ENCODE results near the gene APOBEC3F. TPM values are rescaled to one million over a fixed set of nuclear protein-coding genes. Genes with fewer than 3 reads are reported as not detected.
"Not testable (repeated sequence)": the region's sequence is repeated elsewhere in the genome, so short reads cannot be mapped to it uniquely, and the experiment has no call there.

The APOBEC3F gene
- total RNA-seq, 1 experiment from 2014 or later = not detected

GRCh38 chr22:39045136-39045535 lies 4.5 kb downstream of the APOBEC3F start:
- H3K9ac ChIP-seq (ENCODE audit: low read length); ATAC-seq; H3K36me3 ChIP-seq (ENCODE audit: low read depth, low read length); POLR2A ChIA-PET (ENCODE audit: unreplicated experiment); H3K4me2 ChIP-seq (ENCODE audit: low read length); DNase-seq; H3K27ac ChIP-seq (ENCODE audit: low read length); intact Hi-C loops (cut with micrococcal nuclease); H3K4me3 ChIP-seq (ENCODE audit: low read length); H3K27me3 ChIP-seq (ENCODE audit: low read length); H3K4me1 ChIP-seq (ENCODE audit: insufficient read depth, low read length); H4K20me1 ChIP-seq (ENCODE audit: low read length); H3K9me2 ChIP-seq (replicated peaks; ENCODE audit: low read length); CTCF ChIA-PET; H3K9me3 ChIP-seq (ENCODE audit: low read length); H2AFZ ChIP-seq (ENCODE audit: low read length); H3F3A ChIP-seq (ENCODE audit: low read length, unreplicated experiment); H3K79me2 ChIP-seq (ENCODE audit: low read length); BruUV-seq (replicated peaks): not testable (repeated sequence)

- H3K4me1 ChIP-seq (ENCODE audit: insufficient read depth, low read length); H3K27me3 ChIP-seq (ENCODE audit: low read length); H3K9me2 ChIP-seq (replicated peaks; ENCODE audit: low read length); intact Hi-C loops (cut with micrococcal nuclease); H3K27ac ChIP-seq (ENCODE audit: low read length); H4K20me1 ChIP-seq (ENCODE audit: low read length); BruUV-seq (replicated peaks); H3K4me2 ChIP-seq (ENCODE audit: low read length); H3K79me2 ChIP-seq (ENCODE audit: low read length); H3K36me3 ChIP-seq (ENCODE audit: low read depth, low read length); H3F3A ChIP-seq (ENCODE audit: low read length, unreplicated experiment); ATAC-seq; DNase-seq; H3K9me3 ChIP-seq (ENCODE audit: low read length); H3K4me3 ChIP-seq (ENCODE audit: low read length); H3K9ac ChIP-seq (ENCODE audit: low read length); CTCF ChIA-PET; POLR2A ChIA-PET (ENCODE audit: unreplicated experiment); H2AFZ ChIP-seq (ENCODE audit: low read length): not testable (repeated sequence)
Measured at GRCh38 chr22:39049486-39049885, 8.8 kb downstream of the APOBEC3F start.

DNA sequence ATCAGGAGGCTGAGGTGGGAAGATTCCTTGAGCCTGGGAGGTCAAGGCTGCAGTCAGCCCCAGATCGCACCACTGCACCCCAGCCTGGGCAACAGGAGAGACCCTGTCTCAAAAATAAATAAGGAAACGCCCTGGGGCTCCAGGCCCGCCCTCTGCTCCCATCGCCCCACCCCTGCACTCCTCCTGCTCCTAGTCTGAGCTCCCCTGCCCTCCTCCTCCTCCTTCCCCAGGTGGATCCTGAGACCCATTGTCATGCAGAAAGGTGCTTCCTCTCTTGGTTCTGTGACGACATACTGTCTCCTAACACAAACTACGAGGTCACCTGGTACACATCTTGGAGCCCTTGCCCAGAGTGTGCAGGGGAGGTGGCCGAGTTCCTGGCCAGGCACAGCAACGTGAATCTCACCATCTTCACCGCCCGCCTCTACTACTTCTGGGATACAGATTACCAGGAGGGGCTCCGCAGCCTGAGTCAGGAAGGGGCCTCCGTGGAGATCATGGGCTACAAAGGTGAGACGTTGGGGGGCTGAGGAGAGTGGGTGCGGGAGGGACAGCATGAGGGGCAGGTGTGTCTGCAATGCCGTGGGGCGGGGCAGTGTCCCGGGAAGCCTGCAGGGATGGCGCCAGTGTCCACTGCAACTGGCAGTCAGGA lies 11.3 kb downstream of the APOBEC3F start:
- POLR2A ChIA-PET (ENCODE audit: unreplicated experiment); H3K27ac ChIP-seq (ENCODE audit: low read length); H3K79me2 ChIP-seq (ENCODE audit: low read length); ATAC-seq; H2AFZ ChIP-seq (ENCODE audit: low read length); H3K36me3 ChIP-seq (ENCODE audit: low read depth, low read length); intact Hi-C loops (cut with micrococcal nuclease); H3K27me3 ChIP-seq (ENCODE audit: low read length); CTCF ChIA-PET; H3F3A ChIP-seq (ENCODE audit: low read length, unreplicated experiment); BruUV-seq (replicated peaks); DNase-seq; H3K9ac ChIP-seq (ENCODE audit: low read length); H3K4me2 ChIP-seq (ENCODE audit: low read length); H3K9me3 ChIP-seq (ENCODE audit: low read length); H3K4me1 ChIP-seq (ENCODE audit: insufficient read depth, low read length); H4K20me1 ChIP-seq (ENCODE audit: low read length); H3K4me3 ChIP-seq (ENCODE audit: low read length); H3K9me2 ChIP-seq (replicated peaks; ENCODE audit: low read length): not testable (repeated sequence)

DNA sequence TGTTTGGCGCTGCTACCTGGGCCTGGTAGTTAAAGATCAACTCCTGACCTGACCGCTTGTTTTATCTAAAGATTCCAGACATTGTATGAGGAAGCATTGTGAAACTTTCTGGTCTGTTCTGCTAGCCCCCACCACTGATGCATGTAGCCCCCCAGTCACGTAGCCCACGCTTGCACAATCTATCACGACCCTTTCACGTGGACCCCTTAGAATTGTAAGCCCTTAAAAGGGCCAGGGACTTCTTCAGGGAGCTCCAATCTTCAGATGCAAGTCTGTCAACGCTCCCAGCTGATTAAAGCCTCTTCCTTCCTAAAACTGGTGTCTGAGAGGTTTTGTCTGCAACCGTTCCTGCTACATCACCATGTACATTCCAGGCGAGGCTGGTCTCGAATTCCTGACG lies 15.0 kb downstream of the APOBEC3F start:
- Histone ChIP-seq H3K9ac (ENCODE audit: low read length) (no peak overlapping the region), H3K4me3 (ENCODE audit: low read length) (no peak overlapping the region), H3K27me3 (ENCODE audit: low read length) (no peaks in the 10 kb centered on the region), H3K27ac (ENCODE audit: low read length) (no peak overlapping the region), H3K9me2 (replicated peaks; ENCODE audit: low read length) (no peaks in the 10 kb centered on the region), H3K9me3 (ENCODE audit: low read length) (no peaks in the 10 kb centered on the region), H3K4me2 (ENCODE audit: low read length) (no peak overlapping the region), H3K79me2 (ENCODE audit: low read length) (no peaks in the 10 kb centered on the region), H3K36me3 (ENCODE audit: low read depth, low read length) (no peaks in the 10 kb centered on the region), H3K4me1 (ENCODE audit: insufficient read depth, low read length) (no peaks in the 10 kb centered on the region), H3F3A (ENCODE audit: low read length, unreplicated experiment) (no peaks in the 10 kb centered on the region), H2AFZ (ENCODE audit: low read length) (no peak overlapping the region), H4K20me1 (ENCODE audit: low read length) (no peaks in the 10 kb centered on the region)
- intact Hi-C loops (cut with micrococcal nuclease) = no loop called here
- BruUV-seq (replicated peaks) = no TSS peak
- DNase-seq (no peak), ATAC-seq (no peak)
- ChIA-PET CTCF (no interaction called here), POLR2A (ENCODE audit: unreplicated experiment) (no interaction called here)
- TF ChIP-seq EZH2phosphoT487 (IDR thresholded peaks at IDR 0.05; ENCODE audit: borderline replicate concordance, low read length) = no peak
- TF ChIP-seq EZH2 (IDR thresholded peaks at IDR 0.05; ENCODE audit: low read length, unreplicated experiment) = no peak
- TF ChIP-seq CTCF (conservative IDR thresholded peaks at IDR 0.05; ENCODE audit: low read depth, low read length) = no peak

- H3K4me2 ChIP-seq (ENCODE audit: low read length); H3F3A ChIP-seq (ENCODE audit: low read length, unreplicated experiment); POLR2A ChIA-PET (ENCODE audit: unreplicated experiment); H3K36me3 ChIP-seq (ENCODE audit: low read depth, low read length); H3K9me3 ChIP-seq (ENCODE audit: low read length); intact Hi-C loops (cut with micrococcal nuclease); H3K4me3 ChIP-seq (ENCODE audit: low read length); ATAC-seq; H3K27ac ChIP-seq (ENCODE audit: low read length); H3K79me2 ChIP-seq (ENCODE audit: low read length); BruUV-seq (replicated peaks); H3K27me3 ChIP-seq (ENCODE audit: low read length); H3K9ac ChIP-seq (ENCODE audit: low read length); H4K20me1 ChIP-seq (ENCODE audit: low read length); H3K9me2 ChIP-seq (replicated peaks; ENCODE audit: low read length); H2AFZ ChIP-seq (ENCODE audit: low read length); CTCF ChIA-PET; DNase-seq: not testable (repeated sequence)
- H3K4me1 ChIP-seq (ENCODE audit: insufficient read depth, low read length) = peaks cover 12% of the 10 kb centered on the region
Measured at GRCh38 chr22:39061290-39061689, 20.6 kb downstream of the APOBEC3F start.

- H3K4me1 ChIP-seq (ENCODE audit: insufficient read depth, low read length) = peaks cover 18% of the 10 kb centered on the region
- H3K27ac ChIP-seq (ENCODE audit: low read length); POLR2A ChIA-PET (ENCODE audit: unreplicated experiment); ATAC-seq; H3K27me3 ChIP-seq (ENCODE audit: low read length); H3K4me2 ChIP-seq (ENCODE audit: low read length); H3K9ac ChIP-seq (ENCODE audit: low read length); H3F3A ChIP-seq (ENCODE audit: low read length, unreplicated experiment); H3K9me2 ChIP-seq (replicated peaks; ENCODE audit: low read length); H3K9me3 ChIP-seq (ENCODE audit: low read length); H3K36me3 ChIP-seq (ENCODE audit: low read depth, low read length); intact Hi-C loops (cut with micrococcal nuclease); H3K4me3 ChIP-seq (ENCODE audit: low read length); H3K79me2 ChIP-seq (ENCODE audit: low read length); H2AFZ ChIP-seq (ENCODE audit: low read length); H4K20me1 ChIP-seq (ENCODE audit: low read length); DNase-seq; CTCF ChIA-PET; BruUV-seq (replicated peaks): not testable (repeated sequence)
Measured at GRCh38 chr22:39061951-39062350, 21.3 kb downstream of the APOBEC3F start.

Measured in PC-3 (cell line).